HG03108 (cell line): ENCODE results near the gene ARL4D.
"Not testable (repeated sequence)": the region's sequence is repeated elsewhere in the genome, so short reads cannot be mapped to it uniquely, and the experiment has no call there.

ENCODE experiments used
- ATAC-seq: cut with Tn5 transposase; IDR thresholded peaks from one replicate; pipeline ENCODE4 v1.9.1; 2021; ENCODE audit warnings: moderate library complexity; ENCODE audit not compliant: unreplicated experiment

Gene ARL4D, protein sequence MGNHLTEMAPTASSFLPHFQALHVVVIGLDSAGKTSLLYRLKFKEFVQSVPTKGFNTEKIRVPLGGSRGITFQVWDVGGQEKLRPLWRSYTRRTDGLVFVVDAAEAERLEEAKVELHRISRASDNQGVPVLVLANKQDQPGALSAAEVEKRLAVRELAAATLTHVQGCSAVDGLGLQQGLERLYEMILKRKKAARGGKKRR

DNA sequence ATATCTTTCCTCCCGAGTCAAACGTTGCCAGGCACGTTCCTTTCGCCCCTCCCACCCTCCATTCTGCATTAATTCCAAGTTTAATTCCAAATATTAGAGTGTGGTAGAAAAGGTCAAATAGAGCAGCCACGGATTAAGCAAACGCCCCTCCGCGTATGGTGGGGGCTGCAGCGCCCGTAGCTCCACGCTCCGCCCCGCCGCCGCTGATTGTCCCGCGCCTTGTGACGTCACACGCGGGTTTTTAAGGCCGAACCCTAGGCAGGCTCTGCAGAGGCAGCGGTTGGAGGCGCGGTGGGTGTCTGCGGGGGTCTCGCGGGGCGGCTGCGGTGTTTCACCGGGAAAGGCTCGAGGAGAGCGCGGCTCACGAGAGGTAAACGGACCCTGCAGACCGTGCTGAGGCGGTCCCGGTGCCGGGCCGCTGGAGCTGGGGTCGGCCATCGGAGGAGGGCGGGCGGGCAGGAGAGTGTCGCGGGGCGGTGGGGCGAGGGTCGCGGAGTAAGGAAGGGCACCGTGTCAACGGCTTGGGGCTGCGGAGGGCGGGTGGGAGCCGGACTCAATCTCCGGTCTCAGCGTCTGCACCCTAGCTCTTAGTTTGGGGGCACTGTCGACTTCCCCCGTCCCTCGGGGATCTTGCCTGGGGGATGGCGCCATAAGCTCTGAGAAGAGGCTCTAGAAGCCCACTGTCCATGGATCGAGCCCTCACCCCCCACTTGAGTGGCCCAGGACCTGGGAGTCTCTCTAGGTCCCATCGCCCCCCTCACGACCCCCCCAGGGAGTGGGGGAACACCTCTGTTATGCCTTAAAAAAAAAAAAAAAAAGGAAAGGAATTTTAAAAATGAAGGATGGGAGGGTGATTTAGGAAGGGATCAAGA lies at the start of gene ARL4D:
Gene ARL4D (plus strand): TSS at position 270 of the 872 bp plus-strand sequence. CDS start 740 bp downstream, outside the sequence.
- ATAC-seq: peak; percentile 45

DNA sequence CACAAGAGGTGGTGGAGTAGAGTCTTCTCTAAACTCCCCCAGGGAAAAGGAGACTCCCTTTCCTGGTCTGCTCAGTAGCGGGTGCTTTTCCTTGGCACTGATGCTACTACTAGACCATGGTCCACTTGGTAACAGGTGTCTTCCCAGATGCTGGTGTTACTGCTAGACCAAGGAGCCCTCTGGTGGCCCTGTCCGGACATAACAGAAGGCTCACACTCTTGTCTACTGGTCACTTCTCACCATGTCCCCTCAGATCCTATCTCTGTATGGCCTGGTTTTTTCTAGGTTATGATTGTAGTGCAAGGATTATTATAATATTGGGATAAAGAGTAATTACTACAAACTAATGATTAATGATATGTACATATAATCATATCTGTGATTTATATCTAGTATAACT lies 49.7 kb upstream of the ARL4D start:
- no peak for ATAC-seq

DNA sequence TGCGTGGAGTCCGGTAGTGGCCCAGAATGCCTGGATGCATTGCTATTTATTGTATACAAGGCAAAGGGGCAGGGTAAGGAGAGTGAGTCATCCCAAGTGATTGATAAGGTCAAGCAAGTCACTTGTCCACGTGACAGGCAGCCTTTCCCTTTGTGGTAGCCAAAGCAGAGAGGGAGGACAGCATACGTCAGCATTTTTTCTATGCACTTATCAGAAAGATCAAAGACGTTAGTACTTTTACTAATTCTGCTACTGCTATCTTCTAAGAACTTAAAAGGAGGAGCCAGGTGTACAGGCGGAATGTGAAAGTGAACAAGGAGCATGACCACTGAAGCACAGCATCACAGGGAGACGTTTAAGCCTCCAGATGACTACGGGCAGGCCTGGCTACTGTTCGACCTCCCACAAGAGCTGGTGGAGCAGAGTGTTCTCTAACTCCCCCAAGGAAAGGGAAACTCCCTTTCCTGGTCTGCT lies 47.9 kb upstream of the ARL4D start:
- no peak for ATAC-seq

DNA sequence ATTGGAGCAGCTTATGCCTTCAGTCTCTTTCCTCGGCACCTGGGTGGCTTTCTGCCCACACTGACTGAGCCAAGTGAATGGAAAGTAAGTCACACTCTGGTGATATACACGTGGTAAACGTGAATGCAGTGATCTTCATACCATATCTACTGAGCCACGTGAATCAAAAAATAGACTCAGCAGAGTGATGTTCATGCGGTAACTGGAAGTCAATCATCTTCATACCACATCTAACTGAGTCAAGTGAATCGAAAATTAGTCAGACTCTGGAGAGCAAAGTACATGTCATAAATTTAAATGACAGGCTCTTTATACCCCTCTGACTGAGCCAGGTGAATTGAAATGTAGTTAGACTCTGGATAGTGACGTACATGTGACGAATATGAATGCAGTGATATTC lies 47.1 kb upstream of the ARL4D start:
- ATAC-seq: no peak

DNA sequence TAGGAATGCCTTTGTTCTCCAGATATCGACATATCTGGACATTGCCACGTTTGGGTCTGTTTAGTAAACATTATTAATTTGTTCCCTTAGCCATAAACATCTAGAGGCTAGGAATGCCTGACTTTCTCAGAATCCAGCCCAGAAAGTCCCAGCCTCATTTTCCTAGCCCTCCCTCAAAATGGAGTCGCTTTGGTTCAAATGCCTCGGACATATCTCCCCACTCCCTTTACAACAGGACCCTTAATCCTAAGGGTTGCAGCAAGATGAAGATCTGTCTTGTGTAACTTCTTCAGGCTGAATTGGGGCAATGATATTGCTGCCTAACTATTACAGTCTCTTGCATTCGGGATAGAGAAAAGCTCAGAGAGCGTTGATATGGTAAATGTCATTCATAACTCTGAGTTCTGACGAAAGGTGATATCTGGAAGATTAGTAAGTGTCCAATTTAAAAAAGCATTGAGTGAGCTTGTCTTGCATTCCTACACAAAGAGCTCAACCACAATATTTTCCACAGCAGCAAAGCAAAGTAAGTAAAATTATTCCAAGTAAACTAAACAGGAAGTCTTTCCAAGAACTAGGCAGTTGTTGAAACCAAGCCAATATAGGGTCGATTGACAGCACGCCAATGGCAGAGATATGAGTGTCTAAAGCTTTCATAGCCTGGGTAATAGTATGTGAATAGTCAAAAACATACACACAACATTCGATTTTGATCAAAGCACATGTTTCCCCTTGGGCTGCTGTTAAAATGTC lies 46.0 kb upstream of the ARL4D start:
- no peak for ATAC-seq

DNA sequence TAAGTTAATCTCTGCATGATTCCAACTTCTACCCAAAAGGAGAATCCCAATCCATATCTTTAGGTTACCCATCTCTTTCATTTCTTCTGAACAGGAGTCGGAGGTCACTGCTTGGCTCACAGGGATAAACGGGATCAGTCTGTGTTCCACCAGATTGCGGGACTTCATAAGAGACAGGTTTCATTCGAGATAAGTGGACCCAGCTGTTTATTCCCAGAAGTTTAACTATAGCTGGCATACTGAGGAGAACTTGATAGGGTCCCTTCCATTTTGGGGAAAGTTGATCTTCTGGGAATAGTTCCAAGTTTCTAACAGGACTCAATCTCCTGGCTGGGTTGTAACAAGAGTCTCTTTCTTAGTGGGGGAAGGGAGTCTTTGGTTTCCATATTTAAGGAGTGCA lies 45.4 kb upstream of the ARL4D start:
- no peak for ATAC-seq

DNA sequence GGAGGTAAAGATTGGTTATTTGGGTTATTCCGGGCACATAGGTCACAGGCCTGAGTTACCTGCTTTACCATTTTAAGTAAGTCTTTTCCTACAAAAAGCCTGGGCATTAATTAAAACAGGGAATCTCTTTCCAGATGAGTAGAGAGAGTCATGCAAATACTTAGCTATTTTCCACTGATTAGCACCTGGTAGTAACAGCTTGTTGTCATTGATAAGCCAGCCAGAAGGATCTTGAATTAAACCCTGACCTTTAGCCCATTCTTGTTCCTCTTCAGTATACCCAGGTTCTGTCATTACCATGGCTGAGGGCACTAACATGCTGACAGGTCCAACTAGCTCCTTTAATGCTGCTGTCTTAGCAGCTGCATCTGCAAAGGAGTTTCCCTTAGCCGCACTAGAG lies 44.4 kb upstream of the ARL4D start:
- no peak for ATAC-seq

DNA sequence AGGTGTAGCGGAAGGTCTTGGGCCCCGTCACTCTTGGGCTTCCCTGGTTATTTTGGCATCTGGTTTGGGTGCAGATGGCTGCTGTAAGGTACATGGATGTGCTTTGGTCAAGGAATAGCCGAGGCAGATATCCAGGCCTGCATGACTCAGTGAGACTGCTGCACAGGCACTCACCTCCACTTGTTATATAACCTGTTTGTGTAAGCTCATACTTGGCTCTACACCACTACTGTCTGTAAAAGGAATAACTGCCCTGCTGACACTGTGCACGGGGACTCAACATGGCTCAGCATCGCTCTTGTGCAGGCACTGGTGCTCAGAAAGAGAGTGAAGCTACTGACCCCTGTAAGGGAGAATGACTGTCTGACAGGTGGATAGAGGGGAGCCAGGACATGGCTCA lies 42.3 kb upstream of the ARL4D start:
- ATAC-seq: no peak

DNA sequence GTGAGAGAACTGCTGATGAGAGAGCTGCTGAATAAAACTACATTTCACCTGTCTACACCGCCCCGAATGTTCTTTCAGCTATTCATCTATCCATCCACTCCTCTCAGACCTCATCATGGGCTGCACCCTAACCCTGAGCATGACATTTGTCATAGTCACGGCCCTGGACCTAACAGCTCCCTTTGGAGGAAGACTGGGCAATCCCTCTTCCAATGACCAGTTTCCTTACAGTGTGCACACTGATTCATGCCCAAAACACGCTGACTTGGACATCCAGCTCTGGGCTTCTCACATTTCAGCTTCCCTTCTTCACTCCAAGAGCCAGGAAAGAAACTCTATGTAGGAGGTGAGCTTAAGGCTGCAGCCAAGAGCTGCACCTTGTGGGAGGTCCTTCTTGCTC lies 41.8 kb upstream of the ARL4D start:
- ATAC-seq: no peak

DNA sequence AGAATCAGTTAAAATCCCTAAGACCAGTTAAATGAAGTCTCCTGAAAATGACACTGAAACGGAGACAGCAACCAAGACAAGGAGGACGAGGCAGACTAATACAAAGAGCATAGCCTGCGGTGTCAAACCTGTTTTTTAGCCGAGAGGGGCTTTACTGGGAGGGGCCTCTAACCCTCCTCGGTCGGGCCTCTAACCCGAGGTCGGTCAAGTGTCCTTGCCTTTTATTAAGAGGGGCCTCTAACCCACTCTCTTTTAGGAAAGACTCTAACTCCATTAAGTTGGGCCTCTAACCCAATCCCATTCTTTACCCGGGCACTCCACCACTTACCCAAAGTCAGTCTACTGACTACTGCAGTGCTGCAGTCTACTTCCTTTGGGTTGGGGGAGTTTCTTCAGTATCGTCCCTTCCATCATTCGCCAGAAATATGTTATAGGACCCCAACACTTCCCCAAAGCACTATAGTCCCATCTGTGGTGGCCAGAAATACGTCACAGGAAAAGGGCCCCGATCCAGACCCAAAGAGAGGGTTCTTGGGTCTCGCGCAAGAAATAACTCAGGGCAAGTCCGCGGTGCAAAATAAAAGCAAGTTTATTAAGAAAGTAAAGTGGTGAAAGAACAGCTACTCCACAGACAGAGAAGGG lies 39.2 kb upstream of the ARL4D start:
- no peak for ATAC-seq

DNA sequence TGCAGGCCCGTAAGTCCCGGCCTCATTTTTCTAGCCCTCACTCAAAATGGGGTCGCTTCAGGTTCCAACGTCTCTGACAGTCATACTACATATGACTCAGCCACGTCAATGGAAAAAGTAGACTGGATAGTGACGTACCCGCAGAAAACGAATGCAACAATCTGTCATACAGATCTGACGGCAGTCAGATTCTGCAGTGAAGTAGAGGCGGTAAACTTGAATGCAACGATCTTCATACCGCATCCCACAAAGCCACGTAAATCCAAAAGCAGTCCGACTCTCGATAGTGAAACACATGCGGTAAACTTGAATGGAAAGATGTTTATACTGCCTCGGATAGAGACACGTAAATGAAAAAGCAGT lies 38.4 kb upstream of the ARL4D start:
- no peak for ATAC-seq

DNA sequence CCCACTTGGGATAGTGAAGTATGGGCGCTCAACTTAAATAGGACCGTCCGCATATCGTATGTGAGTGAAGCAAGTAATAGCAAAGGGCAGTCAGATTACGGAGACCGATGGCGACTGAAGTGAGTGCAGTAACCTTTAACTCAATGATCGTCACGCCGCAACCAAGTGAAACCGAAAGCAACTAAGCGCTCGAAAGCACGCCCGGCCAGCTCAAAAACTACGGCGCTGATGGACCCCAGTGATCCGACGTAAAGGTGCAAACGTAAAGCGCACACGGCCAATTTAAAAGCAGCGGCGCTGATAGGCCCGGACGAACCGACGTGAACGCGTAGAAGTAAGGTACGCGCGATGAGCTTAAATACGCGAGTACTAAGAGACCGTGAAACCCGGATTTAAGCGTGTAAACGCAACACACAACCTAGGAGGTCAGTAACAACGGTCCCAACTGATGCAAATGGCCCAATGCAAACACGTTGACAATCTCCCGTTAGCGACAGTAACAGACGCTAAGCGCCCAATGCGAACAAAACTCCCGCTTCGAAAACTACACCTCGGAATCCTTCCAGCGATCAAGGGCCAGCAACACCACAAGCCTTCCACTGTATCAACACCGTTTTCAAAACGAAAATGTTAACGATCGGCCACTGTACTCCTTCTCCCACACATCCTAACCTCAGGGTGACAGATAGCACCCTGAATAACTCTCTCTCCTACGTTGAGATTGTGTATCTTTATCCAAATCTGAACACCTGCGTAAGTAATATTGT lies 37.9 kb upstream of the ARL4D start:
- ATAC-seq: no peak

DNA sequence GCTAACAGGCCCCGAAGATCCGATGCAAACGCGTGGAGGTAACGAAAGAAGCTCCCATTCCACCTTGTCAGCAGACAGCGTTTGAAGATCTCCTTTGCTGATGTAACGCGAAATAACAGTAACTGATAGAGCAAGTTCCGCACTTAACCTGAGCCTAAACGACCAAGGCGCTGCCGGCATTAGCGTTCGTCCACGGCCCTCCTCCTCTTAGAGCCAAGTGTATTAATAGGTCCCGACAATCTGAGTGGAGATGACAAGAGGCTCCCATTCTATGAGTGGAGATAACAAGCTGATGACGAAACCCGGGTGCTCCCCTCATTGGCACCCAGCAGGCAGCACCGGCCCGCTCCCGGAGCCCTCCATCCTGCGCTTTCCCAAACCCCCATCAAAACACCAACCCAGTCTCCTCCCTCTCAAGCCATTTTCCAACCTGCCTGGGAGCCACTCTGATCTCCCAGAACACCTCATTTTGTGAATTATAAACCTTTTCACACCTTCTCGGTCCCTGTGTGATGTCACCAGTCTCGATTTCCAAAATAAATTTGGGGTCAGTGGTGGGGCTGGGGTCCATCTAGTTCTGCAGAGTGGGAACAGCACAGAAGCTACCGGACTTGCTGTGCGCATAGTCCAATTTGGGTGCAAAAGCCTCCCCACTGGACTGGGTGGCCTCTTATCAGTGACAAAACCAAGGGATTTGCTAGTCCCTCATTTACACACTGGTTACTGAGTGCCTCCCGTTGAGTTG lies 35.4 kb upstream of the ARL4D start:
- ATAC-seq: no peak

DNA sequence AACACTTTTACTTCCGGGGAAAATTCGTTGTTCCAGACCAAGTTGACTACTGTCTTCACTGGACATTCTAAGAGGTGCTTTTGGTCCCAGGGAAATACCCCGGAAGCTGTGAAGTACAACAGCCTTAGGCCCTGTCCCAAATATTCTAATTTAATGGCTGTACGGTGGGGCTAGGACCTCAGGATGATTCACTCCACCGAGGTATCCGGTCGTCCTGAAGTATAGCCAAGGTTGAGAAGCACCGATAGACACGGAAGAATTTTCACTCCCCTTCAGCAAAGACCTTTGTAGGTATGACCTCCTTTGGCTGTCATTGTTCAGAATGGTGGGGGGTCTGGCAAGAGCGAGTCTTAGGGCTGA lies 34.9 kb upstream of the ARL4D start:
- no peak for ATAC-seq

DNA sequence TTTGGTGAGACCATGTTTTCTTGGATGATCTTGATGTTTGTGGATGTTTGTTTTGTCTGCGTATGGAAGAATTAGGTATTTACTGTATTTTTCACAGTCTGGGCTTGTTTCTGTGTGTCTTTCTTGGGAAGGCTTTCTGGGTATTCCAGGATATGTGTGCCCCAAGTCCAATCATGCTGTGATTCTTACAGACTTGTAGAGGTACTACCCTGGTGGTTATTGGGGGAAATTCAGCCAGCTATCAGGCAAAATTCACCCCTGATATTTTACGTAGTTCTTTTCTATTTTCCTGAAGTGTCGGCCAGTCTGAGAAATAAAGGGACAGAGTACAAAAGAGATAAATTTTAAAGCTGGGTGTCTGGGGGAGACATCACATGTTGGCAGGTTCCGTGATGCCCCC lies 33.4 kb upstream of the ARL4D start:
- no peak for ATAC-seq

DNA sequence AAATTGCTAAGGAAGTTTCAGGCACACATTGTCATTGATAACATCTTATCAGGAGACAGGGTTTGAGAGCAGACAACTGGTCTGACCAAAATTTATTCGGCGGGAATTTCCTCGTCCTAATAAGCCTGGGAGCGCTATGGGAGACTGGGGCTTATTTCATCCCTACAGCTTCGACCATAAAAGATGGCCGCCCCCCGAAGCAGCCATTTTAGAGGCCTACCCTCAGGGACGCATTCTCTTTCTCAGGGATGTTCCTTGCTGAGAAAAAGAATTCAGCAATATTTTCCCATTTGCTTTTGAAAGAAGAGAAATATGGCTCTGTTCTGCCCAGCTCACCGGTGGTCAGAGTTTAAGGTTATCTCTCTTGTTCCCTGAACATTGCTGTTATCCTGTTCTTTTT lies 32.9 kb upstream of the ARL4D start:
- not testable (repeated sequence) for ATAC-seq

DNA sequence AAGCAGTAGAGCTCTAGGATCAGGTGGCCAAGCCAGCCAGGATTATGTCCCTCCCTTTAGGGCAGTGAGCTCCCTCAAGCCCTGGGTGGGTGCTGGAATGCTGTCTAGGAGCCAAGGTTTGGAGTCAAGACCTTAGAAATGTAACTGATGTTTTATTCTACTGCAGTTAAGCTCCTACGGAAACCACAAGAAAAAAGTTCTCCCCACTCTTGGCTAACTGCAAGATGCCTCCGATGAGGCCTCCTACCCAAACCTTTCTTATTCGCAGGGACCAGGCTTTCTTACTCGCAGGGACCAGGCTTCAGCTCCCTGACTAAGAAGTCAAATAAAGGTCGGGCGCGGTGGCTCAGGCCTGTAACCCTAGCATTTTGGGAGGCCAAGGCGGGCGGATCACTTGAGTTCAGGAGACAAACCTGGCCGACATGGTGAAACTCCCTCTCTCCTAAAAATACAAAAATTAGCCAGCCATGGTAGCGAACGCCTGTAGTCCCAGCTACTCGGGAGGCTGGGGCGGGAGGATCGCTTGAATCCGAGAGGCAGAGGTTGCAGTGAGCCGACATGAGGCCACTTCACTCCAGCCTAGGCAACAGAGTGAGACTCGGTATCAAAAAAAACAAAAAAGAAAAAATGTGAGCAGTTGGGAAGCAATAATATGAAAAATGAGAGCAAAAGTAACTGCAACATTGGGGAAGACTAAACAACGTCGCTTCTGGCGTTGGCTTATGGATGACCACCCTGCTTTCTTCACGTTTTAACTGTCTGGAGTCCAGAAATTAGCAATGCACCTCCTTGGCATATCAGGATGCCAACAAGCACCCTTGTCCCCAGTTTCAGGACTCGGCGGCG lies 31.7 kb upstream of the ARL4D start:
- ATAC-seq: no peak

DNA sequence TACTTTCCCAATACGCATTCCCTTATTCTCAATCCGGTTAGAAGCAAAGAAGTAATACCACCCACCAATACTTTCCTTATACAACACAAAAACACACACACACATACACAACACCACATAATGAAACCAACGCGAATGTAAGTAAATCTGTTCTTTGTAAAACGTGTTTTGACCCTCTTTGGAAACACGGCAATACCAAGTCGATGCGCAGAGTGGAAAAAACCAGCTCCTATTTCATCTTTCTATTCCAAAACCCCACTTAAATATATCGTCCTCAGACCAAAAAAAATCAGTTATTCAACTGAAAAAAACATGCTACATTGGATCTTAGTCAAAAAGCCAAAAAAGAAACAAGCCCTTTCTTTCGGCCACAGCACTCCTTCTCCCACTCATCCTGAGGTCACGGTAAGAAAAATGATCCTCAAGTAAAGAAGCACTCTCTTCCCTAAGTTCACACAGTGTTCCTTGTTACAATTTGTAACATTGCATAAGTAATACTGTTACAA lies 31.0 kb upstream of the ARL4D start:
- peak; percentile 27 for ATAC-seq
